Gastrocnemius medialis (tissue), 4 donors: ENCODE measurements around the gene PRSS8. TPM values are rescaled to one million over a fixed set of nuclear protein-coding genes. Genes with fewer than 3 reads are reported as not detected.

ENCODE experiments used
- ATAC-seq, 2 donors: fragments of 150-250 bp; one replicate each; pipeline ENCODE4 v1.9.1; 2016
- DNase-seq, 2 donors: peaks; one replicate each; pipeline ENCODE4 v3.0.0-alpha.2; 2019
- H3K27ac ChIP-seq, 4 donors: fragments of 200-600 bp; sonication (generic); 1 replicate in 1 of 4; 2 replicates in 3 of 4; pipeline ENCODE4 v1.5.1; 2016 to 2018; ENCODE audit warnings: mild to moderate bottlenecking in 2 of 4, moderate library complexity in 1 of 4
- H3K27me3 ChIP-seq, 3 donors: fragments of 200-600 bp; sonication (generic) in 2 of 3; 1 replicate in 1 of 3; 2 replicates in 2 of 3; pipeline versions ENCODE4 v1.5.1 to v1.6.0; 2016 to 2019; ENCODE audit warnings: mild to moderate bottlenecking in 1 of 3, moderate library complexity in 1 of 3
- H3K36me3 ChIP-seq, 2 donors: fragments of 200-600 bp; sonication (generic) in 1 of 2; one replicate each; pipeline ENCODE4 v1.5.1; 2017 to 2018
- H3K4me1 ChIP-seq, 2 donors: fragments of 200-600 bp; sonication (generic) in 1 of 2; one replicate each; pipeline ENCODE4 v1.5.1; 2016 to 2017; ENCODE audit warnings: mild to moderate bottlenecking in 2 of 2
- H3K4me3 ChIP-seq, 4 donors: fragments of 200-600 bp; sonication (generic) in 3 of 4; 1 replicate in 1 of 4; 2 replicates in 3 of 4; pipeline ENCODE4 v1.5.1; 2016 to 2019; ENCODE audit warnings: mild to moderate bottlenecking in 2 of 4
- H3K9me3 ChIP-seq, 3 donors: fragments of 200-600 bp; sonication (generic) in 2 of 3; 1 replicate in 1 of 3; 2 replicates in 2 of 3; pipeline ENCODE4 v1.5.1; 2016 to 2019
- CTCF ChIP-seq, 5 experiments: fragments of 450-650 bp in 3 of 5; fragments of 200-600 bp in 2 of 5; sonication (generic) in 2 of 5; IDR thresholded peaks in 4 of 5; conservative IDR thresholded peaks in 1 of 5; 1 replicate in 4 of 5; 2 replicates in 1 of 5; pipeline ENCODE4 v1.5.1; 2016 to 2019; ENCODE audit warnings: antibody characterized with exemption in 5 of 5, mild to moderate bottlenecking in 3 of 5, moderate library complexity in 3 of 5
- POLR2A ChIP-seq, 2 donors: fragments of 450-650 bp; IDR thresholded peaks; one replicate each; pipeline ENCODE4 v1.6.1; 2017; ENCODE audit warnings: antibody characterized with exemption in 2 of 2, mild to moderate bottlenecking in 2 of 2, moderate library complexity in 2 of 2
- in situ Hi-C, 4 donors: fragments of 200-750 bp; cut with MboI; loops; one replicate each; pipeline versions ENCODE4 v1.15.0 to v1.8.0; 2017; ENCODE audit warnings: low sequenced_read_pairs in 4 of 4
- intact Hi-C: fragments of 100-400 bp; cut with DNase I; formaldehyde crosslinking; loops from one replicate; pipeline ENCODE4 v1.15.1; 2023; ENCODE audit warnings: low total_unique reads
- total RNA-seq, 4 donors: library from RNA; depleted of rRNA; stranded (reverse); fragments of >200 nt; gene quantifications; one replicate each; pipeline versions ENCODE4 v1.1.0 to v1.2.3, GENCODE V29; 2016

Gene PRSS8
- total RNA-seq, 4 donors from 2014 or later = 0.24 to 1.2 TPM; not detected in 2

- in situ Hi-C loops = no loop called here
- H3K36me3 ChIP-seq = peaks cover 0 to 62% of the 10 kb centered on the region in 2 donors
- no peaks in the 10 kb centered on the region for H3K27me3 ChIP-seq
- no peaks in the 10 kb centered on the region for H3K9me3 ChIP-seq
- TF ChIP-seq POLR2A (IDR thresholded peaks at IDR 0.05) (no peak), CTCF (IDR thresholded peaks at IDR 0.05 in 4 of 5, conservative IDR thresholded peaks at IDR 0.05 in 1 of 5) (no peak)
- no peak overlapping the region for H3K4me3 ChIP-seq
- ATAC-seq = no peak
- DNase-seq = no peak
- H3K27ac ChIP-seq = peak overlapping the region in 2 of 4 donors; percentile 74 to 77
- H3K4me1 ChIP-seq = peaks cover 29 to 37% of the 10 kb centered on the region in 2 donors
- intact Hi-C loops = no loop called here
Measured at GRCh38 chr16:31125844-31126243, 9.7 kb downstream of the PRSS8 start.

GRCh38 chr16:31120129-31120528, 15.4 kb downstream of the PRSS8 start:
- H3K4me1 ChIP-seq = peaks cover 19% of the 10 kb centered on the region in 2 donors
- no peak for DNase-seq
- no peak overlapping the region for H3K4me3 ChIP-seq
- in situ Hi-C loops = no loop called here
- no peaks in the 10 kb centered on the region for H3K27me3 ChIP-seq
- peak overlapping the region; percentile 88 to 100 (median 96) for H3K27ac ChIP-seq
- no peaks in the 10 kb centered on the region for H3K9me3 ChIP-seq
- no peak for ATAC-seq
- TF ChIP-seq POLR2A (IDR thresholded peaks at IDR 0.05) = no peak
- TF ChIP-seq CTCF (IDR thresholded peaks at IDR 0.05 in 4 of 5, conservative IDR thresholded peaks at IDR 0.05 in 1 of 5) = no peak
- peaks cover 0 to 61% of the 10 kb centered on the region in 2 donors for H3K36me3 ChIP-seq
- intact Hi-C loops = no loop called here

- H3K27me3 ChIP-seq = no peaks in the 10 kb centered on the region
- DNase-seq (peak in 1 of 2 donors; percentile 37), ATAC-seq (peak; percentile 44 to 46)
- peak overlapping the region; percentile 88 to 100 (median 96) for H3K27ac ChIP-seq
- H3K36me3 ChIP-seq = peaks cover 0 to 45% of the 10 kb centered on the region in 2 donors
- no peaks in the 10 kb centered on the region for H3K9me3 ChIP-seq
- intact Hi-C loops = loop anchor here (1.0 kb wide), 2 partner anchors 20 to 24 kb away; no protein-coding TSS in a partner anchor
- no peak for TF ChIP-seq POLR2A (IDR thresholded peaks at IDR 0.05)
- TF ChIP-seq CTCF (IDR thresholded peaks at IDR 0.05 in 4 of 5, conservative IDR thresholded peaks at IDR 0.05 in 1 of 5) = no peak
- H3K4me3 ChIP-seq = peak overlapping the region; percentile 69 to 82 (median 71)
- in situ Hi-C loops = no loop called here
- H3K4me1 ChIP-seq = peaks cover 23% of the 10 kb centered on the region in 2 donors
Measured at GRCh38 chr16:31118223-31119155, 17.0 kb downstream of the PRSS8 start.

- Histone ChIP-seq H3K4me1 (peaks cover 32% of the 10 kb centered on the region in 2 donors), H3K4me3 (peak within 1 kb of the TSS; percentile 69 to 82 (median 71)), H3K36me3 (peaks cover 0 to 38% of the 10 kb centered on the region in 2 donors), H3K27me3 (no peaks in the 10 kb centered on the region), H3K9me3 (no peaks in the 10 kb centered on the region), H3K27ac (peak within 1 kb of the TSS; percentile 88 to 100 (median 96))
- peak; percentile 90 to 93 for TF ChIP-seq POLR2A (IDR thresholded peaks at IDR 0.05)
- no peak for TF ChIP-seq CTCF (IDR thresholded peaks at IDR 0.05 in 4 of 5, conservative IDR thresholded peaks at IDR 0.05 in 1 of 5)
- intact Hi-C loops (loop anchor here (1.0 kb wide), 2 partner anchors 21 to 25 kb away; no protein-coding TSS in a partner anchor), in situ Hi-C loops (no loop called here)
- ATAC-seq (peak; percentile 82 to 92), DNase-seq (peak; percentile 98)
Measured at GRCh38 chr16:31117384-31118222, 17.9 kb downstream of the PRSS8 start, which contains the start of gene KAT8. KAT8 (plus strand) TSS chr16:31117664; CDS start chr16:31117682, 18 bp downstream.
